Neural progenitor cell (in vitro differentiated cells): Measurements from ENCODE around the gene DHX9. TPM values are rescaled to one million over a fixed set of nuclear protein-coding genes. Genes with fewer than 3 reads are reported as not detected.

Source experiments
- DNase-seq: peaks from one replicate; pipeline ENCODE4 v3.0.0-alpha.2; 2016; ENCODE audit warnings: low spot score
- H2AFZ ChIP-seq: fragments of 200-600 bp; sonication (generic); replicated peaks from 2 replicates; pipeline ENCODE4 v1.6.1; 2016; ENCODE audit warnings: antibody characterized with exemption
- H3F3A ChIP-seq: fragments of 200-600 bp; sonication (generic); 2 replicates; pipeline ENCODE4 v1.6.1; 2016; ENCODE audit warnings: antibody characterized with exemption, low read depth
- H3K27ac ChIP-seq: fragments of 200-600 bp; sonication (generic); 2 replicates; pipeline ENCODE4 v1.5.1; 2016; ENCODE audit warnings: mild to moderate bottlenecking
- H3K27me3 ChIP-seq: fragments of 200-600 bp; sonication (generic); 2 replicates; pipeline ENCODE4 v1.6.1; 2016; ENCODE audit warnings: mild to moderate bottlenecking, moderate library complexity
- H3K36me3 ChIP-seq: fragments of 200-600 bp; sonication (generic); 2 replicates; pipeline ENCODE4 v1.5.1; 2016
- H3K4me1 ChIP-seq: fragments of 200-600 bp; sonication (generic); 2 replicates; pipeline ENCODE4 v1.6.1; 2016; ENCODE audit warnings: mixed run types
- H3K4me2 ChIP-seq: fragments of 200-600 bp; sonication (generic); 2 replicates; pipeline ENCODE4 v1.6.1; 2016
- H3K4me3 ChIP-seq: fragments of 200-600 bp; sonication (generic); 2 replicates; pipeline ENCODE4 v1.5.1; 2016
- H3K79me2 ChIP-seq: fragments of 200-600 bp; sonication (generic); 2 replicates; pipeline ENCODE4 v1.6.1; 2016; ENCODE audit warnings: low read depth
- H3K9ac ChIP-seq: fragments of 200-600 bp; sonication (generic); 2 replicates; pipeline ENCODE4 v1.6.1; 2016
- H3K9me3 ChIP-seq: fragments of 200-600 bp; sonication (generic); 2 replicates; pipeline ENCODE4 v1.5.1; 2016; ENCODE audit warnings: low read depth
- H4K20me1 ChIP-seq: fragments of 200-600 bp; sonication (generic); 2 replicates; pipeline ENCODE4 v1.6.1; 2016; ENCODE audit warnings: low read depth
- H3K27ac Mint-ChIP-seq: 3 replicates; pipeline ENCODE4 v1.8.0; 2021; ENCODE audit warnings: mixed read lengths
- H3K27me3 Mint-ChIP-seq: 2 replicates; pipeline ENCODE4 v1.8.0; 2022; ENCODE audit warnings: low read depth, mild to moderate bottlenecking, inconsistent platforms, moderate library complexity, mixed read lengths; ENCODE audit not compliant: insufficient read depth
- H3K36me3 Mint-ChIP-seq: 3 replicates; pipeline ENCODE4 v1.8.0; 2021; ENCODE audit warnings: mixed read lengths
- H3K4me1 Mint-ChIP-seq: 3 replicates; pipeline ENCODE4 v1.8.0; 2021; ENCODE audit warnings: mixed read lengths
- H3K4me3 Mint-ChIP-seq: 3 replicates; pipeline ENCODE4 v1.8.0; 2021; ENCODE audit warnings: mild to moderate bottlenecking, moderate library complexity, mixed read lengths
- H3K9me3 Mint-ChIP-seq: 3 replicates; pipeline ENCODE4 v1.8.0; 2020; ENCODE audit warnings: mixed read lengths
- EZH2 ChIP-seq: fragments of 200-600 bp; sonication (generic); IDR thresholded peaks from 2 replicates; pipeline ENCODE4 v1.6.1; 2017; ENCODE audit warnings: antibody characterized with exemption, mild to moderate bottlenecking, moderate library complexity
- EZH2phosphoT487 ChIP-seq: fragments of 200-600 bp; sonication (generic); IDR thresholded peaks from 2 replicates; pipeline ENCODE4 v1.6.1; 2017; ENCODE audit warnings: antibody characterized with exemption
- total RNA-seq: library from RNA; depleted of rRNA; stranded (reverse); fragments of >200 nt; gene quantifications from 2 replicates; pipeline ENCODE4 v1.2.3, GENCODE V29; 2015; ENCODE audit warnings: low replicate concordance
- TF ChIP-seq, protein P1 (sequence below): fragments of 200-600 bp; sonication (generic); IDR thresholded peaks from 2 replicates; pipeline ENCODE4 v1.5.1; 2017; ENCODE audit warnings: antibody characterized with exemption, mild to moderate bottlenecking

Gene DHX9
- total RNA-seq, 1 donor from 2014 or later = 400 TPM

DNA sequence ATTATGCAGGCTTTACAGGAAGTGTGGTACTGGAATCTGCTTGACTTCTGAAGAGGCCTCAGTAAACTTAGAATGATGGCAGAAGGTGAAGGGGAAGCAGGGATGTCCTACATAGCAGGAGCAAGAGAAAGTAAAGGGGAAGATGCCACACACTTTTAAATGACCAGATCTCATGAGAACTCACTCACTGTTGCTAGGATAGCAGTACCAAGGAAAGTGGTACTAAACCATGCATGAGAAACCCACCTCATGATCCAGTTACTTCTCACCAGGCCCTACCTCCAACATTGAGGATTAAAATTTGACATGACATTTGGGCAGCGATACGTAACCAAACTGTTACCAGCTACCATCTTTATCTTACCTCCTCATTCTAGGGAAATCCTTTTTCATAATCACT, 9.6 kb downstream of the DHX9 start:
- Mint-ChIP-seq H3K9me3 (no peaks in the 10 kb centered on the region), H3K27me3 (no peaks in the 10 kb centered on the region), H3K36me3 (peaks cover 54% of the 10 kb centered on the region), H3K27ac (no peak overlapping the region), H3K4me3 (no peak overlapping the region), H3K4me1 (peaks cover 2% of the 10 kb centered on the region)
- Histone ChIP-seq H3K79me2 (peaks cover 100% of the 10 kb centered on the region), H4K20me1 (peaks cover 100% of the 10 kb centered on the region), H3K9me3 (no peaks in the 10 kb centered on the region), H3K36me3 (peaks cover 63% of the 10 kb centered on the region), H3K27me3 (no peaks in the 10 kb centered on the region), H3K4me3 (no peak overlapping the region), H3K9ac (no peak overlapping the region), H3F3A (peaks cover 15% of the 10 kb centered on the region), H3K4me1 (no peaks in the 10 kb centered on the region), H3K4me2 (no peak overlapping the region), H3K27ac (no peak overlapping the region), H2AFZ (no peak overlapping the region)
- no peak for TF ChIP-seq EZH2
- no peak for TF ChIP-seq EZH2phosphoT487
- TF ChIP-seq, protein P1, sequence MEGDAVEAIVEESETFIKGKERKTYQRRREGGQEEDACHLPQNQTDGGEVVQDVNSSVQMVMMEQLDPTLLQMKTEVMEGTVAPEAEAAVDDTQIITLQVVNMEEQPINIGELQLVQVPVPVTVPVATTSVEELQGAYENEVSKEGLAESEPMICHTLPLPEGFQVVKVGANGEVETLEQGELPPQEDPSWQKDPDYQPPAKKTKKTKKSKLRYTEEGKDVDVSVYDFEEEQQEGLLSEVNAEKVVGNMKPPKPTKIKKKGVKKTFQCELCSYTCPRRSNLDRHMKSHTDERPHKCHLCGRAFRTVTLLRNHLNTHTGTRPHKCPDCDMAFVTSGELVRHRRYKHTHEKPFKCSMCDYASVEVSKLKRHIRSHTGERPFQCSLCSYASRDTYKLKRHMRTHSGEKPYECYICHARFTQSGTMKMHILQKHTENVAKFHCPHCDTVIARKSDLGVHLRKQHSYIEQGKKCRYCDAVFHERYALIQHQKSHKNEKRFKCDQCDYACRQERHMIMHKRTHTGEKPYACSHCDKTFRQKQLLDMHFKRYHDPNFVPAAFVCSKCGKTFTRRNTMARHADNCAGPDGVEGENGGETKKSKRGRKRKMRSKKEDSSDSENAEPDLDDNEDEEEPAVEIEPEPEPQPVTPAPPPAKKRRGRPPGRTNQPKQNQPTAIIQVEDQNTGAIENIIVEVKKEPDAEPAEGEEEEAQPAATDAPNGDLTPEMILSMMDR = no peak
- DNase-seq = no peak

- H3F3A ChIP-seq = peaks cover 17% of the 10 kb centered on the region
- H3K4me3 ChIP-seq = no peak overlapping the region
- H3K9me3 ChIP-seq = no peaks in the 10 kb centered on the region
- no peaks in the 10 kb centered on the region for H3K27me3 ChIP-seq
- H3K36me3 Mint-ChIP-seq = peaks cover 54% of the 10 kb centered on the region
- DNase-seq = no peak
- no peak overlapping the region for H3K9ac ChIP-seq
- H3K9me3 Mint-ChIP-seq = no peaks in the 10 kb centered on the region
- no peak overlapping the region for H2AFZ ChIP-seq
- no peaks in the 10 kb centered on the region for H3K4me1 ChIP-seq
- TF ChIP-seq EZH2 = no peak
- TF ChIP-seq, protein P1 = no peak
- TF ChIP-seq EZH2phosphoT487 = no peak
- no peak overlapping the region for H3K4me2 ChIP-seq
- no peaks in the 10 kb centered on the region for H3K4me1 Mint-ChIP-seq
- H3K79me2 ChIP-seq = peaks cover 100% of the 10 kb centered on the region
- peaks cover 100% of the 10 kb centered on the region for H4K20me1 ChIP-seq
- H3K36me3 ChIP-seq = peaks cover 78% of the 10 kb centered on the region
- no peaks in the 10 kb centered on the region for H3K27me3 Mint-ChIP-seq
- H3K27ac ChIP-seq = no peak overlapping the region
- H3K4me3 Mint-ChIP-seq = no peak overlapping the region
- H3K27ac Mint-ChIP-seq = no peak overlapping the region
These were observed 11.2 kb downstream of the DHX9 start for GRCh38 chr1:182850319-182850718.

DNA sequence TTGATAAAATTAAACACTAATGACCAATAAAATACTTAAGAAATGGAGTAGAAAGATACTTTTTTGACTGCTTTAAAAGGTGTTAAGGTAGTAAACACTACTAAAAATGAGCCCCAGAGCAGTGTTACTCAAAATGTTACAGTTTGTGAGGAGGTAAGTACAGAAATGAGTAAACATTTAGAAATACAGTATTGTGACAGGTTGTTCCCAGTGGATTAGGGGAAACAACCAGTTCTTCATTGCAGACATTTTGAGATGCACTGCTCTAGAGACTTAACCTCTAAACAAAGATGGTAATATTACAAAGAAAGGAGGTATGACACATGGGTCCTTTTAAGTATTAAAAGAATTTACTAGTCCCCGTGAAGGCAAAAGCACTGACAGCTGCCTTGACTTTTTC, 12.7 kb downstream of the DHX9 start:
- no peak overlapping the region for H3K9ac ChIP-seq
- H3K4me3 ChIP-seq = no peak overlapping the region
- Mint-ChIP-seq H3K36me3 (peaks cover 55% of the 10 kb centered on the region), H3K4me3 (no peak overlapping the region), H3K4me1 (no peaks in the 10 kb centered on the region), H3K27me3 (no peaks in the 10 kb centered on the region), H3K9me3 (no peaks in the 10 kb centered on the region), H3K27ac (no peak overlapping the region)
- peaks cover 100% of the 10 kb centered on the region for H3K79me2 ChIP-seq
- no peak for DNase-seq
- no peaks in the 10 kb centered on the region for H3K9me3 ChIP-seq
- H3K4me1 ChIP-seq = no peaks in the 10 kb centered on the region
- peaks cover 86% of the 10 kb centered on the region for H3K36me3 ChIP-seq
- peaks cover 17% of the 10 kb centered on the region for H3F3A ChIP-seq
- no peak for TF ChIP-seq EZH2
- no peak for TF ChIP-seq EZH2phosphoT487
- TF ChIP-seq, protein P1 = no peak
- no peak overlapping the region for H3K4me2 ChIP-seq
- H4K20me1 ChIP-seq = peaks cover 99% of the 10 kb centered on the region
- H2AFZ ChIP-seq = no peak overlapping the region
- H3K27me3 ChIP-seq = no peaks in the 10 kb centered on the region
- H3K27ac ChIP-seq = no peak overlapping the region
